GM18498 (cell line): ENCODE measurements around the gene DISP2.
A peak's percentile ranks its signal among the peaks of the same experiment; 100 is the strongest.

ENCODE experiments used
- ATAC-seq: cut with Tn5 transposase; IDR thresholded peaks from one replicate; pipeline ENCODE4 v1.9.1; 2021; ENCODE audit warnings: mild to moderate bottlenecking, moderate library complexity; ENCODE audit not compliant: unreplicated experiment

Gene DISP2, protein sequence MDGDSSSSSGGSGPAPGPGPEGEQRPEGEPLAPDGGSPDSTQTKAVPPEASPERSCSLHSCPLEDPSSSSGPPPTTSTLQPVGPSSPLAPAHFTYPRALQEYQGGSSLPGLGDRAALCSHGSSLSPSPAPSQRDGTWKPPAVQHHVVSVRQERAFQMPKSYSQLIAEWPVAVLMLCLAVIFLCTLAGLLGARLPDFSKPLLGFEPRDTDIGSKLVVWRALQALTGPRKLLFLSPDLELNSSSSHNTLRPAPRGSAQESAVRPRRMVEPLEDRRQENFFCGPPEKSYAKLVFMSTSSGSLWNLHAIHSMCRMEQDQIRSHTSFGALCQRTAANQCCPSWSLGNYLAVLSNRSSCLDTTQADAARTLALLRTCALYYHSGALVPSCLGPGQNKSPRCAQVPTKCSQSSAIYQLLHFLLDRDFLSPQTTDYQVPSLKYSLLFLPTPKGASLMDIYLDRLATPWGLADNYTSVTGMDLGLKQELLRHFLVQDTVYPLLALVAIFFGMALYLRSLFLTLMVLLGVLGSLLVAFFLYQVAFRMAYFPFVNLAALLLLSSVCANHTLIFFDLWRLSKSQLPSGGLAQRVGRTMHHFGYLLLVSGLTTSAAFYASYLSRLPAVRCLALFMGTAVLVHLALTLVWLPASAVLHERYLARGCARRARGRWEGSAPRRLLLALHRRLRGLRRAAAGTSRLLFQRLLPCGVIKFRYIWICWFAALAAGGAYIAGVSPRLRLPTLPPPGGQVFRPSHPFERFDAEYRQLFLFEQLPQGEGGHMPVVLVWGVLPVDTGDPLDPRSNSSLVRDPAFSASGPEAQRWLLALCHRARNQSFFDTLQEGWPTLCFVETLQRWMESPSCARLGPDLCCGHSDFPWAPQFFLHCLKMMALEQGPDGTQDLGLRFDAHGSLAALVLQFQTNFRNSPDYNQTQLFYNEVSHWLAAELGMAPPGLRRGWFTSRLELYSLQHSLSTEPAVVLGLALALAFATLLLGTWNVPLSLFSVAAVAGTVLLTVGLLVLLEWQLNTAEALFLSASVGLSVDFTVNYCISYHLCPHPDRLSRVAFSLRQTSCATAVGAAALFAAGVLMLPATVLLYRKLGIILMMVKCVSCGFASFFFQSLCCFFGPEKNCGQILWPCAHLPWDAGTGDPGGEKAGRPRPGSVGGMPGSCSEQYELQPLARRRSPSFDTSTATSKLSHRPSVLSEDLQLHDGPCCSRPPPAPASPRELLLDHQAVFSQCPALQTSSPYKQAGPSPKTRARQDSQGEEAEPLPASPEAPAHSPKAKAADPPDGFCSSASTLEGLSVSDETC (N-terminal part only)

DNA sequence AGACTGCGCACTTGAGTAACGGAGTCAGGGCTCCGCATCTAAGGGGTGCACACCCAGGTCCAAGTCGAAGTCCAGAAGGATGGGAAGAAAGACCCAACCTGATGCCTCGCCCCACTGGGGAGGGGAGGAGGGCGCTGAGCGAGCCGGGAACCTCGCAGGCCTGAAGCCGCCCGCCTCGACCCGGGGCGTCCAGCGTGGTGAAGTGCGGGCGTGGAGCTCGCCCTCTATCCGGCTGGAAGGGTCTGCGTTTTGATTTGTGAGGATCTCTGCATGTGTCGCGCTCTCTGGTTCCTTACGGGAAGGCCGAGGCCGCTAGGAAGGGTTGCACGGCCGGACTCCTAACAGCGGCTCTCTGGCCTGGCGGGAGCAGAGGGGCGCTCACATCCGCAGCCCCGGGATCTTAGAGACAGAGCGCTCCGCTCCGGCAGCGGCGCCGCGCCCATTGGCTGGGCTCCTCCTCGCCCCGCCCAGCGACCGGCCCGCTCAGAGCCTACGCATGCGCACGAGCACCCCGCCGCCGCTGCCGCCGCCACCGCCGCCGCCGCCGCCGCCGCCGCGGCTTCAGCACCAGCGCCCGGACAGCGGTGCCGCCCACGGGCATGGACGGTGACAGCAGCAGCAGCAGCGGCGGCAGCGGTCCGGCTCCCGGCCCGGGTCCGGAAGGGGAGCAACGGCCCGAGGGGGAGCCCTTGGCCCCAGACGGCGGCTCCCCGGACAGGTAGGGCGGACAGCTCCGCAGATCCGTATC is at the start of gene DISP2:
Gene DISP2 (plus strand): TSS at position 497 of the 748 bp plus-strand sequence. CDS start 103 bp downstream, at position 600.
- ATAC-seq: peak; percentile 75

GRCh38 chr15:40309344-40309862 is 48.6 kb upstream of the DISP2 start:
- ATAC-seq: no peak

DNA sequence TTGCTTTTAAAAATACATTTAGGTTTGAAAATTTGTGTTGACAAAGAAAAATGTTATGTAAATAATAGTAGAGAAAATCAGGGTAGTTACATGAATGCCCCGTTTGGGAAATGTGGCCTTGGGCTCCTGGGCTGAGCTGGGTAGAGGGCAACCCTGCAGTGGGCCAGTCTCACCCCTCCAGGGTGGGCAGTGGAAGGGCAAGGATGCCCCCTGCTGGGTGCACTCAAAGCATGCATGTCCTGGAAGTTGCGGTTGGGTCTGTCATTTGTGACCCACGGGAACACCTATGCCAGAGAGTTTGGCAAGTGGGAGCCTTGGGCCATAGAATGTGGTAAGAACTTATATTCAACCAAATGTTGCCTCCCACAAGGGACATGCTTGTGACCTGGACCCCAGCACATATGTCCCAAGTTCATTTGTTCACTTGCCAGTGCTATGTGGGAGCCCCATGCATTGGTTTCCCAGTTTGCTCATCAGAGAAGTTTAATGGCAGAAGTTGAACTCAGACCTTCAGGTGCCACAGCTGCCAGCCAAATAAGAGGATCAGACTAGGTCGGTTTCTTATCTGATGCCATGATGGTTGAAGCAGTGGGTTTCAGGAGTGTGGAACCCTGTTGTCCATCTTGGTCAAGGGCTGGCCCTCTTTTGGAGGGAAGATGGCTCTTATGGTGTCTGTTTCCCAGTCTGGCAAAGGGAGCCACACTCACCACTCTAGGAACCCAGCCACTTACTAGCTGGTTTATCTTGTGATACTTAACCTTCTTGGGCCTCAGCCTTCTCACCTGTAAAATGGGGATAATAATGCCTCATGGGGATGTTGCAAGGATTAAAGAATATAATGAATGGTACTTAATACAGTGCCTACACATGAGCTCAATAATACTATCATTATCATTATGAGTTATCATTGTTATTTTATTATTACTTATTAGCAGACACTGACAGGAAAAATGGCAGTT is 47.7 kb upstream of the DISP2 start:
- ATAC-seq: no peak

DNA sequence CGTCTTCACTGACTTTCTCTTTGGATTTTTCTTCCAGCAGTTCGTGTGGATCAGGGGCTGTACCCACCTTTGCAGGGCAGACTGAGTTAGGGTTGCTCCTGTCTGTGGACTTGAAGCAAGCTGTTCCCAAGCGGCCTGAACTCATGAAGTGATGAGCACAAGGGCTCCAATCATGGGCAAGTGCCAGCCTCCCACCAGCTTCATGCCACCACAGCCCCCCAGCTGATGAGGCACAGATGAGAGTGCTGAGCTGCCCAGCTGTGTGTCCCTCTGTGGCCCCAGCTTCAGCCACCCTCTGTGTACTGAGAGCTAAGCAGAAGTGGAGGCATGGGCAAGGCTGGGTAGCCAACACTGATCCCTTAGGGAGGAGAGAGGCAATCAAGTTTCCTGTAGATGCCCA is 47.0 kb upstream of the DISP2 start:
- no peak for ATAC-seq

GRCh38 chr15:40312370-40313158 is 45.5 kb upstream of the DISP2 start:
- ATAC-seq: no peak

GRCh38 chr15:40313531-40314398 is 44.3 kb upstream of the DISP2 start:
- no peak for ATAC-seq

DNA sequence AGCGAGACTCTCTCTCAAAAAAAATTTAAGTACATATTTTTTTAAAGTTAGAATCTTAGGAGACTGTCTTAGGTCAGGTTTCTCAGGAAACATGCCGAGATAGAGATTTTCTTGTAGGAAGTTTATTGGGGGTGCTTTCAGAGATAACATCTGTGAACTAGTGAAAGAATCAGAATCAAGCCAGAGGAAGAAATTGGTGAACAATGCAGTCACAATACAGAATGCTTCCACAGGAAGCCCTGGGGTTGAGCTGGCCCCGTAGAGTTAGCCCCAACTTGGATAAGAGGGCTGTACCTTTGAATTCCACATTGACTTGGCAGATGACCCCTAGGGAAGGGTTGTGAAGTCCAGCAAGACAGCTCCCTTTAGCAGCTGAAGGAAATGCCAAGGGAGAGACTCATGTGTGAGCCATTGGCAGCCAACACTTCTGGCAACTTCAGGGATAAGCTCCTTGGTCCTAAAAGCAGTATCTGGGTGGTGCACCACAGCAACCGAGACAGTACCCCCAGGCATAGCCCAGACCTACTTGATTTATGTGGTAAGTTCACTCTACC is 43.2 kb upstream of the DISP2 start:
- no peak for ATAC-seq

- ATAC-seq: no peak
Observed at GRCh38 chr15:40316931-40317330, 41.1 kb upstream of the DISP2 start.

GRCh38 chr15:40317580-40317979 is 40.4 kb upstream of the DISP2 start:
- ATAC-seq: no peak

- ATAC-seq: no peak
Observed at GRCh38 chr15:40320409-40320808, 37.6 kb upstream of the DISP2 start.

- ATAC-seq: no peak
Observed at GRCh38 chr15:40320931-40321371, 37.1 kb upstream of the DISP2 start.

DNA sequence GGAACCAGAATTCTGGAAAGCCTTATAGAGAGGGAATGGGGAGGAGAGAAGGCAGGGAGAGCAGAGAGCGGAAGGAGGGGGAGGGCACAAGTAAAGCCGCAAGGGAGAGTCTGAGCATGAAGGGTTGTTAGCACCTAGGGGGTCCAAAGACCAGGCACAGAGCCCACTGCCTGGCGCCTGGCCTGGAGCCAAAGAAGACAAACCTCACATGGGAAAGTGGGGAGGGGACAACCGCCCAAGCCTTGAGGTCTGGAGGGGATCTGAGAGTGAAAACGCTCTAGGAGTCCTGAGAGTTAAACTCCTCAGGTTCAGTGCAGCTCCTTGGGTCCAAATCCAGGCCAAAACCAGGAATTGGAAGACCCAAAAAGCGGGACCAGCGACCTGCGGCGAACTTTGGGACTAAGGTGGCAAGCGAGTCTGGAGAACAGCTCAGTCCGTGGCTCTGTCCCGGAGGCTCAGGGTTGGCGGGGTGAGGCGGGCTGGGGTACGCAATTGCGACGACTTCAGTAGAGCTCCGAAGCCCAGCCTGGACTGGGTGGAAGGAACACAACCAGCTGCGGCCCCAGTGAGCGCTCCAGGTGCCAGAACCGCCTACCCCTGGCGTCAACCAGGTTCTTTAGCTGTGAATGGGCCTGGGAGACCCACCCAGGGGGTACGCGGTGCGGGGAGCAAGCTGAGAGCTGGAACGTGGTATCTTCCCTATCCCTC is 35.3 kb upstream of the DISP2 start:
- ATAC-seq: no peak

DNA sequence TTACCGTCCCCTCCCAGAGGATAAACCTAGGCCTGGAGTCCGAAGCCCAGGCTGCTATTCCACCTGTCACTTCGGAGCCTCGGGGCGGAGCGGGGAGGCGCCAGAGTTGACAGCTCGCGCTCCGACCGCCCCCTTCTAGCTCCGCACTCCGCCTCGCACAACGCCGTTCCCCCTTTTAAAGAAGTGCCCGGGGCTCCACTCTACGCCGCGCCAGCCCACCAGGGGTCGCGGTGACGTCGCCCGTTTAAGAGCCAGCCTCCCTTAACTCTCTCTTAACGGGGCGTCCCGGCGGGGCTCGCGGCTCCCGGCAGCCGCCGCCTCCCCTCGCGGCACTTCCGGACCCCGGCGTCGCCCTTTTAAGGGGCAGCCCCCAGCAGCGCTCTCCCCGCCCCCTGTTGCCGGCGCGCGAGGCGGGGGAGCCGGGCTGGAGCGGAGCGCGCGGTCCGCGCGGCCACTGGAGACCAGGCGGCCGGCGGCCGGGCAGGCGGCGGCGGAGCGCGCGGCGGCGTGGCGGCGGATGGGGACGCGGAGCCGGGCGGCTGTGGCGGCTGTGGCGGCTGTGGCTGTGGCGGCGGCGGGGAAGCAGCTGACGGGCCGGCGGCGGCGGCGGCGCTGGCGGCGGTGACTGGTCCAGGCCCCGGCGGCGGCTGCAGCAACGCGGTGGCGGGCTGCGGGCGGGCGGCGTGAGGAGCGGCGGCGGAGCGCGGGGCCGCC is 34.6 kb upstream of the DISP2 start, which contains the start of gene INAFM2:
Gene INAFM2 (plus strand): TSS at position 454 of the 714 bp plus-strand sequence. CDS start 364 bp downstream, outside the sequence.
- peak; percentile 87 for ATAC-seq

GRCh38 chr15:40323953-40324937 is 33.8 kb upstream of the DISP2 start:
- ATAC-seq: peak; percentile 12
